ENCODE measurements around the gene VRK1. TPM values are rescaled to one million over a fixed set of nuclear protein-coding genes. Genes with fewer than 3 reads are reported as not detected.

Gene VRK1
- polyA plus RNA-seq, 2 of the 4 experiments (the other 2 are of a cell fraction): 32.2 to 34.2 TPM

- ChIA-PET CTCF (interaction anchor here (1.1 to 1.8 kb wide), 2 partner anchors 10 to 16 kb away, joined by 5 to 7 read pairs; no protein-coding TSS in a partner anchor), POLR2A (no interaction called here)
- TF ChIP-seq ESRRA (IDR thresholded peaks at IDR 0.05; ENCODE audit: borderline replicate concordance, low read length) (no peak), TP53 (CRISPR knock-in tag; IDR thresholded peaks at IDR 0.05) (no peak), FOSB (CRISPR knock-in tag; IDR thresholded peaks at IDR 0.05) (no peak), HES2 (IDR thresholded peaks at IDR 0.05) (no peak), MAX (IDR thresholded peaks at IDR 0.05) (no peak), JUNB (IDR thresholded peaks at IDR 0.05) (no peak)
- DNase-seq (ENCODE audit: low read depth in 1 of 2, low spot score in 1 of 2): no peak
- ATAC-seq: no peak
- no peaks in the 10 kb centered on the region for H3K4me1 ChIP-seq
- H3K27ac ChIP-seq: no peak overlapping the region
- H3K4me3 ChIP-seq: no peak overlapping the region
- FAIRE-seq: no peak
- H3K9me3 ChIP-seq: no peaks in the 10 kb centered on the region
- no peak overlapping the region for H3K4me2 ChIP-seq
Measured at GRCh38 chr14:96843137-96843536, 46.0 kb downstream of the VRK1 start.

- no peak for FAIRE-seq
- 73% methylated on average over 1 of the region's 1 CpG for WGBS (ENCODE audit: missing lambda C conversion rate)
- H3K9me3 ChIP-seq: no peaks in the 10 kb centered on the region
- ATAC-seq: no peak
- no peaks in the 10 kb centered on the region for H3K4me1 ChIP-seq
- no peak overlapping the region for H3K27ac ChIP-seq
- ChIA-PET CTCF (interaction anchor here (1.8 kb wide), 1 partner anchor 8 kb away, joined by 7 read pairs; no protein-coding TSS in a partner anchor), POLR2A (no interaction called here)
- no peak overlapping the region for H3K4me3 ChIP-seq
- DNase-seq (ENCODE audit: low read depth in 1 of 2, low spot score in 1 of 2): no peak
- no peak overlapping the region for H3K4me2 ChIP-seq
- no peak for TF ChIP-seq REST (IDR thresholded peaks at IDR 0.05)
- TF ChIP-seq MAFK (IDR thresholded peaks at IDR 0.05; ENCODE audit: partially characterized antibody): peak; percentile 79
Measured at GRCh38 chr14:96844857-96845570, 47.8 kb downstream of the VRK1 start.

GRCh38 chr14:96847451-96847850, 50.3 kb downstream of the VRK1 start:
- WGBS (ENCODE audit: missing lambda C conversion rate): 83% methylated on average over 1 of the region's 1 CpG
- CTCF ChIA-PET: no interaction called here
- no peak overlapping the region for H3K4me2 ChIP-seq

GRCh38 chr14:96848011-96848410, 50.8 kb downstream of the VRK1 start:
- Histone ChIP-seq H3K4me2 (no peak overlapping the region), H3K4me1 (no peaks in the 10 kb centered on the region), H3K9me3 (no peaks in the 10 kb centered on the region), H3K27ac (no peak overlapping the region), H3K4me3 (no peak overlapping the region)
- DNase-seq (ENCODE audit: low read depth in 1 of 2, low spot score in 1 of 2): no peak
- 87% methylated on average over 4 of the region's 4 CpGs for WGBS (ENCODE audit: missing lambda C conversion rate)
- TF ChIP-seq MAFK (IDR thresholded peaks at IDR 0.05; ENCODE audit: partially characterized antibody): no peak
- POLR2A ChIA-PET: no interaction called here
- CTCF ChIA-PET: no interaction called here
- no peak for ATAC-seq
- FAIRE-seq: no peak

More at GRCh38 chr14:96847451-96847850, 50.3 kb downstream of the VRK1 start:
- TF ChIP-seq ELK1 (IDR thresholded peaks at IDR 0.05; ENCODE audit: low read depth, low read length) (no peak), JUNB (IDR thresholded peaks at IDR 0.05) (no peak), SREBF2 (IDR thresholded peaks at IDR 0.05) (no peak), CBX2 (IDR thresholded peaks at IDR 0.05; ENCODE audit: borderline replicate concordance, low read depth) (no peak), ZSCAN20 (CRISPR knock-in tag; IDR thresholded peaks at IDR 0.05) (no peak), PHF8 (IDR thresholded peaks at IDR 0.05; ENCODE audit: borderline replicate concordance, low read depth) (no peak), HOXA7 (CRISPR knock-in tag; IDR thresholded peaks at IDR 0.05) (no peak), GATA3 (IDR thresholded peaks at IDR 0.05; ENCODE audit: borderline replicate concordance) (no peak), JUN (IDR thresholded peaks at IDR 0.05) (no peak), CBX8 (IDR thresholded peaks at IDR 0.05) (no peak)
- Histone ChIP-seq H3K9me3 (no peaks in the 10 kb centered on the region), H3K4me1 (no peaks in the 10 kb centered on the region), H3K27ac (no peak overlapping the region), H3K4me3 (no peak overlapping the region)
- DNase-seq (ENCODE audit: low read depth in 1 of 2, low spot score in 1 of 2) (no peak), FAIRE-seq (no peak), ATAC-seq (no peak)
- POLR2A ChIA-PET: no interaction called here

All from A549 (cell line).